ENCODE results near the gene IL23R.
A peak's percentile ranks its signal among the peaks of the same experiment; 100 is the strongest.

IL23R gene

GRCh38 chr1:67213948-67214347 lies 47.7 kb downstream of the IL23R start:
- TF ChIP-seq CTCF (IDR thresholded peaks at IDR 0.05; ENCODE audit: insufficient read depth, low read depth, low read length, missing control alignments), result no peak
- no peak for DNase-seq (ENCODE audit: low read depth)

GRCh38 chr1:67214420-67215174 lies 48.3 kb downstream of the IL23R start:
- peak; percentile 62 for TF ChIP-seq CTCF (IDR thresholded peaks at IDR 0.05; ENCODE audit: insufficient read depth, low read depth, low read length, missing control alignments)
- H3K4me3 ChIP-seq (ENCODE audit: low read depth, low read length), result peak overlapping the region; percentile 40
- DNase-seq (ENCODE audit: low read depth), result peak; percentile 90

More at GRCh38 chr1:67213948-67214347, 47.7 kb downstream of the IL23R start:
- peak overlapping the region; percentile 9; the same call in 1 of the 2 replicates for H3K4me3 ChIP-seq (ENCODE audit: low read depth, low read length)

- TF ChIP-seq CTCF (IDR thresholded peaks at IDR 0.05; ENCODE audit: insufficient read depth, low read depth, low read length, missing control alignments), result no peak
- H3K4me3 ChIP-seq (ENCODE audit: low read depth, low read length), result no peak overlapping the region
- no peak for DNase-seq (ENCODE audit: low read depth)
Measured at GRCh38 chr1:67216401-67216800, 50.1 kb downstream of the IL23R start.

DNA sequence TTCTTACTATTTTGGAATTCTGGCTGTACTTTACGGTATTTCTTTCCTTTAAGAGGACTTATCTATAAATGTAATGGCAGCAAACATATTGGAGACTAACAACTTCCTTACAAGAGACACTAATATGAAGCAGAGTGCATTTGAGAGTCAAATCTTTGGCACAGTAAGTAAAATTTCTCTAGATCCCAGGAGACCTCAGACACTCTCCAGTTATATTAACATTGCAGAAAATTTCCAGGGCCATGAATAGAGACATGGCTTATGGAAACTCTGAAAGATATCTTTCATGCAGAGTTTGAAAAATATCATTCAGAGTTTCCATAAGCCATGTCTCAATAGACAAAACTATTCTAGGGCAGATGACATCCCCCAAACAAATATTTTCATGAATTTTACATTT lies 51.2 kb downstream of the IL23R start:
- no peak for TF ChIP-seq CTCF (IDR thresholded peaks at IDR 0.05; ENCODE audit: insufficient read depth, low read depth, low read length, missing control alignments)
- DNase-seq (ENCODE audit: low read depth), result no peak
- H3K4me3 ChIP-seq (ENCODE audit: low read depth, low read length), result no peak overlapping the region

- no peak for TF ChIP-seq CTCF (IDR thresholded peaks at IDR 0.05; ENCODE audit: insufficient read depth, low read depth, low read length, missing control alignments)
- DNase-seq (ENCODE audit: low read depth), result no peak
- H3K4me3 ChIP-seq (ENCODE audit: low read depth, low read length), result no peak overlapping the region
Measured at GRCh38 chr1:67217938-67218337, 51.7 kb downstream of the IL23R start.

DNA sequence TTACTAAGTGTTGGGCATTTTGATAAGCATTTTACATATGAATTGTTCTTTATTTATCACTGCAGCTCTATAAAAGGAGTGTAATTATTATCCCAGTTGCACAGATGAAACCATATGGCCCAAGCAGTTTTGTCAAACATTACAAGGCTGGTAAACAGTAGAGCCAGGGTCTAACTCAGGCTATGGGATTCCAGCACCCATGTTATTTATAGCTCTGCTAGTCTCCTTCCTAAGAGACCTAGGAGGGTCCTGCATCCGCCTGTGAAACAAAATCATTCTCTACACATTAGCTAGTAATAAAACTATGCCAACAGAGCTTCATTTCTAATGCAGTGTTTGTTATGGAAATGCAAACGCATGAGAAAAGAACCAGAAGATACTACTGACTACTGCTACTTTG lies 58.6 kb downstream of the IL23R start:
- no peak for TF ChIP-seq CTCF (IDR thresholded peaks at IDR 0.05; ENCODE audit: insufficient read depth, low read depth, low read length, missing control alignments)
- DNase-seq (ENCODE audit: low read depth), result no peak
- H3K4me3 ChIP-seq (ENCODE audit: low read depth, low read length), result no peak overlapping the region

DNA sequence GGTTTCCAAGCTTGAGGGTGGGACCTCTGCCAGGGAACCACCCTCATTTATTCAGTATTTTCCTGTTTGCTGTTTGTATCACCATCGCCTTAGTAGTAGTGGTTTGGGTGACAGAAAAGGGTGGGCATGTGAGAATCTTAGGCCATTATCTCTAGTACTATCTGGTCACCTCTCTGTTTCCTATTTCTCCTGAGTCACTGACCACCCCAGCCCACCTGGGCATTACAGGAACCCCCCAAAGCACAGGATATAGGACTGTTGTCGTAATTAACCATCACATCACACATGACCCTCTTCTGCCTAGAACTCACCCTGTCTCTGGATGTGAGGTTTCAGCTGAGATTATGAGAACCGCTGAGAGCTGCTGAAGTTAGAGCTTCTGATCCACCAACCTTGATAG lies 60.4 kb downstream of the IL23R start:
- H3K4me3 ChIP-seq (ENCODE audit: low read depth, low read length), result no peak overlapping the region
- TF ChIP-seq CTCF (IDR thresholded peaks at IDR 0.05; ENCODE audit: insufficient read depth, low read depth, low read length, missing control alignments), result no peak
- no peak for DNase-seq (ENCODE audit: low read depth)

Data from GM12865 (cell line).